PC-9 (cell line): ENCODE measurements around the gene RFX4. TPM values are rescaled to one million over a fixed set of nuclear protein-coding genes. Genes with fewer than 3 reads are reported as not detected.

Experiments used
- BruUV-seq: library from RNA; stranded (reverse); fragments of 400-500 nt; replicated peaks from 2 replicates; lab custom pipeline; 2021; lab: Mats Ljungman, UMichigan
- CTCF ChIA-PET: fragments of 300-600 bp; sonication (Branson Sonifier 250); formaldehyde crosslinking; loops from one replicate; lab custom pipeline; 2022; ENCODE audit warnings: antibody characterized with exemption; lab: Charles Lee
- POLR2A ChIA-PET: fragments of 300-600 bp; sonication (Branson Sonifier 250); formaldehyde crosslinking; loops from one replicate; lab custom pipeline; 2022; ENCODE audit warnings: antibody characterized with exemption; ENCODE audit not compliant: unreplicated experiment; lab: Charles Lee
- DNase-seq, 2 experiments: peaks; one replicate each; pipeline versions ENCODE4 v3.0.0 to v3.0.0-alpha.2; 2015 to 2022; ENCODE audit warnings: mixed read lengths in 1 of 2
- H2AFZ ChIP-seq: fragments of 200-600 bp; sonication (generic); 2 replicates; pipeline ENCODE4 v1.8.1; 2017; ENCODE audit warnings: antibody characterized with exemption
- H3F3A ChIP-seq: fragments of 200-600 bp; sonication (generic); 2 replicates; pipeline ENCODE4 v1.8.1; 2017; ENCODE audit warnings: antibody characterized with exemption, mild to moderate bottlenecking, low read depth; ENCODE audit not compliant: insufficient read depth
- H3K27ac ChIP-seq: fragments of 200-600 bp; sonication (generic); 2 replicates; pipeline ENCODE4 v1.6.1; 2016; ENCODE audit warnings: mixed run types
- H3K27me3 ChIP-seq: fragments of 200-600 bp; sonication (generic); 2 replicates; pipeline ENCODE4 v1.6.1; 2016; ENCODE audit warnings: low read depth, mixed run types; ENCODE audit not compliant: insufficient read depth
- H3K36me3 ChIP-seq: fragments of 200-600 bp; sonication (generic); 2 replicates; pipeline ENCODE4 v1.6.1; 2016; ENCODE audit warnings: low read depth, mixed run types
- H3K4me1 ChIP-seq: fragments of 200-600 bp; sonication (generic); replicated peaks from 2 replicates; pipeline ENCODE4 v1.6.1; 2016; ENCODE audit warnings: mixed run types; ENCODE audit not compliant: insufficient read depth
- H3K4me2 ChIP-seq: fragments of 200-600 bp; sonication (generic); 2 replicates; pipeline ENCODE4 v1.6.1; 2017; ENCODE audit warnings: mixed run types
- H3K4me3 ChIP-seq: fragments of 200-600 bp; sonication (generic); 2 replicates; pipeline ENCODE4 v1.6.1; 2016; ENCODE audit warnings: mixed run types
- H3K79me2 ChIP-seq: fragments of 200-600 bp; sonication (generic); 2 replicates; pipeline ENCODE4 v1.6.1; 2017; ENCODE audit warnings: low read depth, mixed run types
- H3K9me2 ChIP-seq: fragments of 200-600 bp; sonication (generic); 2 replicates; pipeline ENCODE4 v1.8.1; 2017; ENCODE audit warnings: mild to moderate bottlenecking; ENCODE audit not compliant: insufficient read depth
- H3K9me3 ChIP-seq: fragments of 200-600 bp; sonication (generic); 2 replicates; pipeline ENCODE4 v1.8.1; 2016; ENCODE audit warnings: low read depth; ENCODE audit not compliant: insufficient read depth
- H4K20me1 ChIP-seq: fragments of 200-600 bp; sonication (generic); 2 replicates; pipeline ENCODE4 v1.8.1; 2017; ENCODE audit not compliant: insufficient read depth
- CTCF ChIP-seq: fragments of 200-600 bp; sonication (generic); conservative IDR thresholded peaks from 2 replicates; pipeline ENCODE4 v1.6.1; 2017; ENCODE audit warnings: mixed run types, antibody characterized with exemption, mild to moderate bottlenecking, moderate library complexity
- EZH2 ChIP-seq: fragments of 200-600 bp; sonication (generic); IDR thresholded peaks from 2 replicates; pipeline ENCODE4 v1.8.0; 2017; ENCODE audit warnings: antibody characterized with exemption, low read depth
- intact Hi-C: fragments of 100-400 bp; cut with micrococcal nuclease; formaldehyde crosslinking; loops from one replicate; pipeline ENCODE4 v1.10.0; 2022; ENCODE audit not compliant: unreplicated experiment
- total RNA-seq: library from RNA; stranded (reverse); gene quantifications from 2 replicates; pipeline ENCODE4 v1.2.3, GENCODE V29; 2021

Gene RFX4
- total RNA-seq, 1 experiment from 2014 or later, result not detected

GRCh38 chr12:106601031-106601430 is 18.2 kb downstream of the RFX4 start:
- H3K4me3 ChIP-seq, result no peak overlapping the region
- H4K20me1 ChIP-seq, result no peaks in the 10 kb centered on the region
- H3K9me2 ChIP-seq, result no peaks in the 10 kb centered on the region
- no peaks in the 10 kb centered on the region for H3K9me3 ChIP-seq
- H2AFZ ChIP-seq, result no peak overlapping the region
- no peaks in the 10 kb centered on the region for H3K79me2 ChIP-seq
- ChIA-PET POLR2A (no interaction called here), CTCF (interaction anchor here (0.7 kb wide), 1 partner anchor 32 kb away, joined by 3 read pairs; no protein-coding TSS in a partner anchor)
- TF ChIP-seq EZH2 (no peak), CTCF (no peak)
- no peaks in the 10 kb centered on the region; the same call in 1 of the 2 replicates for H3K27me3 ChIP-seq
- no peaks in the 10 kb centered on the region for H3K36me3 ChIP-seq
- no TSS peak for BruUV-seq
- DNase-seq, result no peak
- intact Hi-C loops, result no loop called here
- no peaks in the 10 kb centered on the region for H3F3A ChIP-seq
- no peaks in the 10 kb centered on the region for H3K4me1 ChIP-seq
- no peak overlapping the region for H3K27ac ChIP-seq
- no peak overlapping the region for H3K4me2 ChIP-seq

- H3K4me1 ChIP-seq, result no peaks in the 10 kb centered on the region
- H2AFZ ChIP-seq, result no peak overlapping the region
- H3K27me3 ChIP-seq, result no peaks in the 10 kb centered on the region; the same call in 1 of the 2 replicates
- POLR2A ChIA-PET, result no interaction called here
- H3K9me3 ChIP-seq, result no peaks in the 10 kb centered on the region
- BruUV-seq, result no TSS peak
- CTCF ChIA-PET, result interaction anchor here (0.7 kb wide), 1 partner anchor 31 kb away, joined by 3 read pairs; no protein-coding TSS in a partner anchor
- H3F3A ChIP-seq, result no peaks in the 10 kb centered on the region
- intact Hi-C loops, result no loop called here
- no peaks in the 10 kb centered on the region for H3K36me3 ChIP-seq
- TF ChIP-seq CTCF, result no peak
- TF ChIP-seq EZH2, result no peak
- no peaks in the 10 kb centered on the region for H3K9me2 ChIP-seq
- H4K20me1 ChIP-seq, result no peaks in the 10 kb centered on the region
- no peak overlapping the region for H3K4me2 ChIP-seq
- H3K27ac ChIP-seq, result no peak overlapping the region
- no peak overlapping the region for H3K4me3 ChIP-seq
- no peak for DNase-seq
- no peaks in the 10 kb centered on the region for H3K79me2 ChIP-seq
Observed at GRCh38 chr12:106601496-106601895, 18.7 kb downstream of the RFX4 start.

GRCh38 chr12:106602076-106602475 is 19.3 kb downstream of the RFX4 start:
- Histone ChIP-seq H3K4me1 (no peaks in the 10 kb centered on the region), H3K4me2 (no peak overlapping the region), H4K20me1 (no peaks in the 10 kb centered on the region), H3K36me3 (no peaks in the 10 kb centered on the region), H3K27me3 (no peaks in the 10 kb centered on the region; the same call in 1 of the 2 replicates), H3K27ac (no peak overlapping the region), H2AFZ (no peak overlapping the region), H3K9me2 (no peaks in the 10 kb centered on the region), H3F3A (no peaks in the 10 kb centered on the region), H3K9me3 (no peaks in the 10 kb centered on the region), H3K79me2 (no peaks in the 10 kb centered on the region), H3K4me3 (no peak overlapping the region)
- DNase-seq, result no peak
- no TSS peak for BruUV-seq
- ChIA-PET CTCF (no interaction called here), POLR2A (no interaction called here)
- intact Hi-C loops, result no loop called here
- TF ChIP-seq EZH2 (no peak), CTCF (no peak)
